Small intestine (tissue), 7 donors: ENCODE results near the gene ITPR3. TPM values are rescaled to one million over a fixed set of nuclear protein-coding genes. Genes with fewer than 3 reads are reported as not detected.

ENCODE experiments used
- DNase-seq, 2 donors: peaks; one replicate each; pipeline versions ENCODE4 v3.0.0 to v3.0.0-alpha.2; 2013
- FAIRE-seq: peaks from 2 replicates; lab custom pipeline; 2012; peaks lifted over from hg19 to GRCh38; lab: Jason Lieb, UNC
- H3K27ac ChIP-seq, 3 donors: one replicate each; pipeline ENCODE4 v1.5.1; 2013; ENCODE audit warnings: low read length in 2 of 3, mild to moderate bottlenecking in 2 of 3, control low read depth in 1 of 3, inconsistent platforms in 1 of 3, low read depth in 1 of 3, moderate library complexity in 1 of 3
- H3K27me3 ChIP-seq, 3 donors: one replicate each; pipeline ENCODE4 v1.6.1; 2013; ENCODE audit warnings: low read length in 3 of 3, inconsistent platforms in 1 of 3; ENCODE audit not compliant: control insufficient read depth in 3 of 3, insufficient read depth in 3 of 3
- H3K36me3 ChIP-seq, 3 donors: one replicate each; pipeline ENCODE4 v1.6.1; 2013; ENCODE audit warnings: low read length in 3 of 3, inconsistent platforms in 1 of 3, low read depth in 1 of 3, mild to moderate bottlenecking in 1 of 3, moderate library complexity in 1 of 3; ENCODE audit not compliant: control insufficient read depth in 3 of 3, insufficient read depth in 2 of 3
- H3K4me1 ChIP-seq, 3 donors: one replicate each; pipeline ENCODE4 v1.6.1; 2013; ENCODE audit warnings: low read length in 2 of 3, inconsistent platforms in 1 of 3, low read depth in 1 of 3, mild to moderate bottlenecking in 1 of 3, moderate library complexity in 1 of 3; ENCODE audit not compliant: control insufficient read depth in 3 of 3, insufficient read depth in 2 of 3
- H3K4me3 ChIP-seq, 3 donors: one replicate each; pipeline ENCODE4 v1.5.1; 2013; ENCODE audit warnings: low read length in 3 of 3, control low read depth in 1 of 3, inconsistent platforms in 1 of 3, low read depth in 1 of 3, mild to moderate bottlenecking in 1 of 3, moderate library complexity in 1 of 3
- H3K9me3 ChIP-seq, 2 donors: one replicate each; pipeline ENCODE4 v1.6.1; 2013; ENCODE audit warnings: low read depth in 1 of 2, low read length in 1 of 2; ENCODE audit not compliant: control insufficient read depth in 2 of 2, insufficient read depth in 1 of 2
- WGBS, 3 donors: extraction: QIAGEN DNeasy Blood & Tissue Kit; methylation state at CpG; one replicate each; pipeline ENCODE4 v1.1.7; 2013; 5-methylcytosine and 5-hydroxymethylcytosine counted together
- polyA plus RNA-seq, 4 donors: library from polyadenylated mRNA; stranded (reverse) in 3 of 4; unstranded in 1 of 4; fragments of 200-250 nt in 3 of 4; fragments of 120-200 nt in 1 of 4; gene quantifications; one replicate each; pipeline versions ENCODE4 v1.2.1 to v1.2.3, GENCODE V29; 2013
- donor health status: healthy with polysubstance abuse.
- donor health status: control.
- donor health status: control.
- donor health status: Bipolar disorder and iron deficiency.
- donor health status: healthy.

Gene ITPR3
- polyA plus RNA-seq, 4 donors, result 51.6 to 62.9 (median 59.1) TPM

DNA sequence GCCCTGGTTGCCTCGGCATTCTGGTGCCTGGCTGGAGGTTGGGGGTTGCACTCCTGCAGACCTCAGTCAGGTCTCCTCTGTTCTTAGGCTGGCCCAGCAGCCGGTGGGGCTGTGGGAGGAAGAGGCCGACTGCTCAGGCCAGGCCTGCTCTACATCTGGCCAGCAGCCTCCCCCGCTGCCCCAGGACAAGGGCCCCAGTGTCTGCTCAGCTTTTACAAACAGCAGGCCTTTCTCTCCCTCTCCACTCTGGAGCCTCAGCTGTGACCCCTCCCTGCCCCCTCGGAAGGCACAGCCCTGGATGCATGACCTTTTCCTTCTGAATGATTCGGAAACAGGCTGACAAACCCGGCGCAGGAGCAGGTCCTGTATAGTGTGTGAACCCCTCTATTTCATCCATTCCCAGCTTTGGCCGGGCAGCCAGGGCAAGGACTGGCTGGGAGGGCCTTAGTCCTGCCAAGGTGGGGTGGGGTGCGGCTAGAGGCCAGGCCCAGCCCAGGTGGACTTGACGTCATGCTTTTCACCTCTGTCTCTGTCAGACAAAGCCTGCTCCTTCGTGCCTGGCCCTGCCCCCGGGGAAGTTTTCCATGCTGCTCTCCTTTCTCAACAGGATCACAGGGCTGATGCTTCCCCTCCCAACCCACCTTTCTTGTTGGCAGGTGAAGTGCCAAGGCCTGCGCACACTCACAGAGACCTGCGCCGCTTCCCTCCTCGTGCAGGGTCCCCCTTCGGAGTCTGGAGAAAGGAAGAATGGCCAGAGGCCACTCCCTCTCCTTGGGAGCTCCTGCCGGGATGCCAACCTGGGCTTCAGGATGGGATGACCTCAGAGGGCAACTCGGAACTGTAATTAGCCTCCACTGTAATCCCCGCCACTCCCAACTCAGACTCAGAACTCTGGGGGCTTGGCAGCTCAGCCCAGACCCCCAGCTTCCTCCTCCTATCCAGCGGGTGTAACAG, 10.1 kb upstream of the ITPR3 start:
- Histone ChIP-seq H3K27me3 (no peaks in the 10 kb centered on the region), H3K4me1 (peaks cover 0 to 39% (median 8%) of the 10 kb centered on the region in 3 donors), H3K9me3 (peaks cover 0 to 7% of the 10 kb centered on the region in 2 donors), H3K27ac (no peak overlapping the region), H3K36me3 (no peaks in the 10 kb centered on the region), H3K4me3 (no peak overlapping the region)
- DNase-seq (peak; percentile 61 to 82), FAIRE-seq (no peak)
- 64 to 76% (median 64%) methylated on average over 22 of the region's 22 CpGs for WGBS, 3 donors

DNA sequence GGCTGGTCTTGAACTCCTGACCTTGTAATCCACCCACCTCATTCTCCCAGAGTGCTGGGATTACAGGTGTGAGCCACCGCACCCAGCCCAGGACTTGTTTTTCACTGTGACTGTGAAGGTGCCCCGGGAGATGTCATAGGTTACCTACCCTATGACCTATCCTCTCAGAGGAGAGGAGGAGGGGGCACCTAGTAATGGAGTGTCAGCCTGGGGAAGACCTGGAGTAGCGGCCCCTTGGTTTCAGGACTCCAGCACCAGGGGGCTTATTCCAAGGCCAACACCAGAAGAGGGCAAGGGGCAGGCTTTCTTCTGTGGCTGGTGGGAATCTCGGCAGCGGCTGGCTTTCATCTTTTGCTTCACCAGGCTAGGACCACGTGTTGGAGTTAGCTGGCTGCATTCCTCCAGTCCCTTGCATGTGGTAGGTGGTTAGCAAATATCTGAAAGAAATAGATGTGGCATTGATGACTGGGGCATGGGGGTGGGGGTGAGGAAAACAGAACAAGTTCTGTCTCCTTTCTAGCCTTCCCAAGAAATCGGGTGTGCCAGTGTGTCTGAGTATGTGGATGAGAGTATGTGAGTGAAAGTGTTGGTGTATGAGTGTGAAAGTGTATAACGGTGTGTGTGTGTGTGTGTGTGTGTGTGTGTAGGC, 7.9 kb upstream of the ITPR3 start:
- Histone ChIP-seq H3K27ac (no peak overlapping the region), H3K9me3 (peaks cover 0 to 7% of the 10 kb centered on the region in 2 donors), H3K4me3 (no peak overlapping the region), H3K36me3 (no peaks in the 10 kb centered on the region), H3K4me1 (peaks cover 0 to 41% (median 0%) of the 10 kb centered on the region in 3 donors), H3K27me3 (no peaks in the 10 kb centered on the region)
- FAIRE-seq (no peak), DNase-seq (no peak)
- 72 to 83% (median 77%) methylated on average over 8 of the region's 8 CpGs for WGBS, 3 donors

DNA sequence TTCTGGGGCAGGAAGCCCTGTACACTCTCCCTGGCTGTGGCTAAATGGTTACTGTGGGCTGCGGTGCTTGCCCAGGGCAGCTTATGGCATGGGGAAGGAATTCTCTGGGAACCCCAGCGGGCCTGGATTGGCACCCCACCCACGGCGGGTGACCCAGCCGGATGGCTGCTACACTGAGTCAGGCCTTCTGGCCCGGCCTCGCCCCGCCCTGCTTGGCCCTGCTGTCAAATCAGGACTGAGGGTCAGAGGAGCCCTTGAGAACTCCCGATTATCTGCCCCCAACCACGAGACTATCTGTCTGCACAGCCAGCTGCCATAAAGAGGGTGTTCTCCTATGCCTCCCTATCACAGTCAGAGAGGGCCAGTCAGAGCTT, 7.3 kb upstream of the ITPR3 start:
- H3K27me3 ChIP-seq, result no peaks in the 10 kb centered on the region
- H3K4me1 ChIP-seq, result peaks cover 0 to 43% (median 0%) of the 10 kb centered on the region in 3 donors
- H3K36me3 ChIP-seq, result no peaks in the 10 kb centered on the region
- FAIRE-seq (no peak), DNase-seq (peak in 1 of 2 donors; percentile 26)
- 0 to 65% (median 64%) methylated on average over 3 to 10 of the region's 10 CpGs for WGBS, 3 donors
- peaks cover 0 to 7% of the 10 kb centered on the region in 2 donors for H3K9me3 ChIP-seq
- H3K4me3 ChIP-seq, result no peak overlapping the region
- H3K27ac ChIP-seq, result no peak overlapping the region

DNA sequence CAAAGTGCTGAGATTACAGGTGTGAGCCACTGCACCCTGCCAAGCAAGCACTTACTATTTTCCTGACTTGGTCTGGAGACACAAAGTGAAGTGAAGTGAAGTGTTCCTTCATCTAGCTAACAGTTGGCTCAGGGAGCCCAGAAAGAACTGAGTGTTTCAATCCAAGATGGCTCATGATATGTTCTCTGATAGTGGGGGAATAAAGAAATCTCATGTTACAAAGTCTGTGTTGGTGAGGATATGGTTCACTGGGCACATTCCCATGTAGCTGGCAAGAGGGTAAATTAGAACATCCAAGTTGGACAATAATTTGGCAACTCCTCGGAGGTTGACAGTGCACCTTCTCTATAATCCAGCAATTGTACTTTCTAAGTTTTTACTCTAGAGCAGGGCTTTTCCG, 5.0 kb upstream of the ITPR3 start:
- no peaks in the 10 kb centered on the region for H3K36me3 ChIP-seq
- 92% methylated on average over 2 of the region's 2 CpGs; no CpG with 5 or more reads in 1 of the 3 donors for WGBS, 3 donors
- no peak for FAIRE-seq

DNA sequence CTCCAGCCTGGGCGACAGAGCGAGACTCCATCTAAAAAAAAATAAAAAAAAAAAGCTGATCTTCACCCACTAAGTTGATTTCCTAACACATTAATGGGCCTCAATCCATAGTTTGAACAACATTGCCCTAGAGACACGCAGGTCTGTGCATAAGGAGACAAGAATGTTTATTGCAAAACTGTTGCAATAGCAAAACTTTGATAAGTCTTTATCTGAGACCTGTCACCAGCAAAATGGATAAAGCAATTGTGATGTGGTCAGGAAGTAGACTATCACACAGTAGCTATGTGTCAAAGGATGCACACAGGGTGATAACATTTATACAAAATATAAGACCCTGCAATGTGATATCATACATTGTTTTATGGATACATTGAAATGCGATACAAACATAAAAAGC, 4.2 kb upstream of the ITPR3 start:
- no peak for FAIRE-seq
- peak; percentile 36 to 62 for DNase-seq

More for the DNA sequence above, 5.0 kb upstream of the ITPR3 start:
- H3K4me3 ChIP-seq, result no peak overlapping the region
- H3K27me3 ChIP-seq, result no peaks in the 10 kb centered on the region
- DNase-seq, result no peak
- H3K4me1 ChIP-seq, result peaks cover 0 to 40% (median 0%) of the 10 kb centered on the region in 3 donors
- H3K9me3 ChIP-seq, result peaks cover 0 to 7% of the 10 kb centered on the region in 2 donors
- H3K27ac ChIP-seq, result no peak overlapping the region

DNA sequence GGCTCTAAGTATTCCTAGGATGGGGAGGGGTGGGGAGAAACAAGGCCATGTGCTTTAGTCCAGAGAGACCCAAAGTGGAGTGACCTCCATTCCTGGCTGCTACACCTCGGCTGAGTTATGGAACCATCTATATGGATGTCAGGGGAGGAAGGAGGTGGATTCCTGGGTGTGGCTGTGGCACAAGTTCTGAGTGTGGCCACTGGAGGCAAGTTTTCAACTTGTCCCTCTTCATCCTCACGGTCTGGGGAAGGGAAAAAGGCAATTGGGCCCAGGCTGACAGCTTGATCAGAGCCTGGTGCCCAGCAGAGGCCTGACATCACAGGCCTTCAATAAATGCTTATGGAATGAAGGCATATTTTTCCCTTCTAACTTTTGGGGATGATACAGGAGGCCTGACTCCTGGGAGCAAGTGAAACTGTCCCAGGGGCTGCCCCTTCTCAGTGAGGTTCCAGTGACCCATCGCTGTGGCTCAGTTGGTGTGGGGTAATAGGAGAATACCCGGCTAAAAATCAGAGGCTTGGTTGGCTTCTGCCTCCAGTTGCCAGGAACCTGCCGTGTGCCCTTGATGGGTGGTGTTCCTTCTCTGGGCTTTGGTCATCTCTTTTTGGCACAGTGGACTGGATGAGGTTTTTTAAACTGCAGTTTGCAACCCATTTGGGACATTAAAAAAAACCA, 1.8 kb upstream of the ITPR3 start:
- WGBS, 3 donors, result 33 to 53% (median 48%) methylated on average over 5 of the region's 5 CpGs
- DNase-seq (peak in 1 of 2 donors; percentile 22), FAIRE-seq (no peak)
- no peak overlapping the region for H3K4me3 ChIP-seq
- H3K9me3 ChIP-seq, result no peaks in the 10 kb centered on the region
- peak overlapping the region in 2 of 3 donors; percentile 46 to 91 for H3K27ac ChIP-seq
- H3K4me1 ChIP-seq, result peaks cover 0 to 42% (median 7%) of the 10 kb centered on the region in 3 donors
- no peaks in the 10 kb centered on the region for H3K27me3 ChIP-seq
- H3K36me3 ChIP-seq, result peaks cover 0 to 15% (median 0%) of the 10 kb centered on the region in 3 donors

More for the DNA sequence above, 4.2 kb upstream of the ITPR3 start:
- Histone ChIP-seq H3K27ac (no peak overlapping the region), H3K27me3 (no peaks in the 10 kb centered on the region), H3K4me3 (no peak overlapping the region), H3K36me3 (no peaks in the 10 kb centered on the region), H3K4me1 (peaks cover 0 to 34% (median 0%) of the 10 kb centered on the region in 3 donors), H3K9me3 (peaks cover 0 to 5% of the 10 kb centered on the region in 2 donors)
- 68 to 82% methylated on average over 2 to 3 of the region's 4 CpGs; no CpG with 5 or more reads in 1 of the 3 donors for WGBS, 3 donors

DNA sequence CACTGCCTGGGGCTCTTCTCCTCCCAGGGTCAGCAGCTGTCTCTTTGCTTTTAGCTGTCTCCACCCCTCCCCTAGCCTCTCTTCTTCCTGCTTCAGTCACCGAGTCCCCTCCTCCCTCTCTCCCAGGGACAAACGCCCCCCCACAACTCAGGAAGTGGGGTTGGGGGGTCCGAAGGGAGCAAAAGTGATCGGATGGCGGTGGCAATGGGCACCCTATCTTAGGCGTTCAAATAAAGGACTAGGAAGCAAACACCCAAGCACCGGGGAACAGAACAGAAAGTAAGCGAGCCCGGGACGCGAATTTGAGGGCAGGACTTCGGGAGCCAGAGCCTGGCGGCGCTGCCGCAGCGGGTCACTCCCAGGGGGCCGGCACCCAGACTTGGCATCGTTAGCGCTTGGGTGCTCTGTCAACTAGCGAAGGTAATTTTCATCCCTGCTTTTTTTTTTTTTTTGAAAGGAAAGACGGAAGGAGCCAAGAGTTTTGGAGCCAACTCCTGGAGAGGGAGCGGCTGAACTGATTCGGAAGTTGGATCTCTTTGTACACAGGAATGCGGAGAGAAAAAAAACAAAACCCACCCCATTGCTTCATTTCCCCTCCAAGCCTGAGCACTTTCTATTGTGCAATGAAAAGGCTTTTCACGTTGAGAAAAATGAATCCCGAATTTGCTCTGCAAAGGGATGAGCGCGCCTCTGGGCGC, 815 bp upstream of the ITPR3 start:
- no peaks in the 10 kb centered on the region for H3K27me3 ChIP-seq
- 0 to 1% (median 0%) methylated on average over 29 of the region's 29 CpGs for WGBS, 3 donors
- H3K27ac ChIP-seq, result peak overlapping the region; percentile 81 to 96 (median 91)
- H3K4me1 ChIP-seq, result peaks cover 0 to 50% (median 7%) of the 10 kb centered on the region in 3 donors
- H3K4me3 ChIP-seq, result peak overlapping the region; percentile 27 to 97 (median 69)
- DNase-seq, result peak; percentile 66 to 72
- H3K36me3 ChIP-seq, result peaks cover 0 to 23% (median 0%) of the 10 kb centered on the region in 3 donors
- H3K9me3 ChIP-seq, result no peaks in the 10 kb centered on the region
- FAIRE-seq, result no peak
